GM06990 (cell line): ENCODE results near the gene HADHB.

Experiments used
- DNase-seq: peaks from one replicate; pipeline ENCODE4 v3.0.0-alpha.2; 2011; ENCODE audit not compliant: insufficient read length; ENCODE audit errors: extremely low read depth
- H3K27me3 ChIP-seq: replicated peaks from 2 replicates; pipeline ENCODE4 v1.6.0; 2011; ENCODE audit warnings: low read length; ENCODE audit not compliant: control insufficient read depth, insufficient read depth
- H3K36me3 ChIP-seq: 2 replicates; pipeline ENCODE4 v1.5.1; 2011; ENCODE audit warnings: low read length; ENCODE audit not compliant: control insufficient read depth, insufficient read depth
- H3K4me3 ChIP-seq: replicated peaks from 2 replicates; pipeline ENCODE4 v1.5.1; 2011; ENCODE audit warnings: low read depth, mild to moderate bottlenecking, control low read depth, low read length
- CTCF ChIP-seq: IDR thresholded peaks from 2 replicates; pipeline ENCODE4 v1.5.1; 2011; ENCODE audit warnings: low read length, control low read depth, mild to moderate bottlenecking, inconsistent platforms; ENCODE audit not compliant: insufficient read depth, poor library complexity, severe bottlenecking

The HADHB gene

GRCh38 chr2:26279886-26280285 is 35.1 kb downstream of the HADHB start:
- TF ChIP-seq CTCF, result no peak
- Histone ChIP-seq H3K36me3 (peaks cover 12% of the 10 kb centered on the region), H3K4me3 (no peak overlapping the region), H3K27me3 (no peaks in the 10 kb centered on the region)
- DNase-seq, result no peak

GRCh38 chr2:26281226-26281625 is 36.5 kb downstream of the HADHB start:
- DNase-seq, result no peak
- TF ChIP-seq CTCF, result no peak
- Histone ChIP-seq H3K4me3 (no peak overlapping the region), H3K36me3 (peaks cover 13% of the 10 kb centered on the region), H3K27me3 (no peaks in the 10 kb centered on the region)

- H3K27me3 ChIP-seq, result no peaks in the 10 kb centered on the region
- H3K36me3 ChIP-seq, result peaks cover 12% of the 10 kb centered on the region
- no peak for DNase-seq
- TF ChIP-seq CTCF, result no peak
- no peak overlapping the region for H3K4me3 ChIP-seq
Observed at GRCh38 chr2:26283606-26284005, 38.9 kb downstream of the HADHB start.

- no peak overlapping the region for H3K4me3 ChIP-seq
- H3K27me3 ChIP-seq, result no peaks in the 10 kb centered on the region
- TF ChIP-seq CTCF, result no peak
- H3K36me3 ChIP-seq, result peaks cover 11% of the 10 kb centered on the region
- no peak for DNase-seq
Observed at GRCh38 chr2:26284132-26284531, 39.4 kb downstream of the HADHB start.

GRCh38 chr2:26285931-26286330 is 41.2 kb downstream of the HADHB start:
- H3K36me3 ChIP-seq, result peaks cover 6% of the 10 kb centered on the region
- H3K27me3 ChIP-seq, result no peaks in the 10 kb centered on the region
- no peak overlapping the region for H3K4me3 ChIP-seq
- TF ChIP-seq CTCF, result no peak
- no peak for DNase-seq

GRCh38 chr2:26290001-26290400 is 45.3 kb downstream of the HADHB start:
- TF ChIP-seq CTCF, result no peak
- Histone ChIP-seq H3K27me3 (no peaks in the 10 kb centered on the region), H3K36me3 (peaks cover 4% of the 10 kb centered on the region; the same call in 1 of the 2 replicates), H3K4me3 (no peak overlapping the region)
- DNase-seq, result no peak
